Activated T-helper 1 cell treated with Interleukin-2 at 50 U/mL for 16 hours (primary cell): ENCODE data around the gene TTI1.
"Not testable (repeated sequence)": the region's sequence is repeated elsewhere in the genome, so short reads cannot be mapped to it uniquely, and the experiment has no call there.

Experiments
- DNase-seq: peaks from one replicate; pipeline ENCODE4 v3.0.0-alpha.2; 2020; ENCODE audit warnings: low read depth

The TTI1 gene

DNA sequence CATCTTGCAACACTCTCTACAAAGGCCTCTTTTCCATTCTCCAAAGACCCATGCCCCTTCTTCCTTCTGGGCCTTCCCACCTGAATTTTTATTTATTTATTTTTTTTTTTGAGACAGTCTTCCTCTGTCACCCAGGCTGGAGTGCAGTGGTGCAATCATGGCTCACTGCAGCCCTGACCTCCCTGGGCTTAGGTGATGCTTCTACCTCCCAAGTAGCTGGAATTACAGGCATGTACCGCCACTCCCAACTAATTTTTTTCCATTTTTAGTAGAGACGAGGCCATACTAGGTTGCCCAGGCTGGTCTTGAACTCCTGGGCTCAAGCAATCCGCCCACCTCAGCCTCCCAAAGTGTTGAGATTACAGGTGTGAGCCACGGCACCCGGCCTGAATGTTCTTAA lies 23.8 kb downstream of the TTI1 start:
- not testable (repeated sequence) for DNase-seq

DNA sequence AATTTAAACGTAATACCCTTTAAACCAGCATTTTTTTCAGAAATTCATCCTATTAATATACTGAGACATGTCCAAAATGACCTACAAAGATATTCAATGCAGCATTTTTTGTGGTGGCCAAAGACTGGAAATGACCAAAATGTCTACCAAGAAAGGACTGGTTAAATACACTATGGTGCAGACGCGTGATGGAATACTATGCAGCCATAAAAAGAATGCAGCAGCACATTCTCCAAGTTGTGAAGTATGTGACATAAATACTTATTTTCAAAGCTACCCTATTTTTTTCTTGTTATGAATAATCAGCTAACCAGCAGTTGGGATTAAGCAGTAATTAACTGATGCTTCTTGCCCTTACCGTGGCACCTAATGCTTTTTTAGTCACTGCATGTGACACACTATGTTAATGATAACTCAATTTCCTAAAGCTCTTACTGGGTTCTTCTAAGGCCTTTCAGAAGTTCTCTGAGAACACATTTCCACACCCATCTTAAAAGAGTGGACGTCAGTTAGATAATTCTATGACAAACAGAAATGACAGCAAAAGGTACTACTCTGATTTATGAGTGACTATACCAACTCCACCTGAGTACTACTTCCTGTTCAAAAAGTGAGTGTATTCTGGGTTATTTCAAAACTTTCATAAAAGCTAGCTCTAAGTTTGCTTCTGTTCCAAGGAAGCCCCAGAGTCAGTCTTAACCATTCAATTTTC lies 24.9 kb downstream of the TTI1 start:
- DNase-seq, result no peak

DNA sequence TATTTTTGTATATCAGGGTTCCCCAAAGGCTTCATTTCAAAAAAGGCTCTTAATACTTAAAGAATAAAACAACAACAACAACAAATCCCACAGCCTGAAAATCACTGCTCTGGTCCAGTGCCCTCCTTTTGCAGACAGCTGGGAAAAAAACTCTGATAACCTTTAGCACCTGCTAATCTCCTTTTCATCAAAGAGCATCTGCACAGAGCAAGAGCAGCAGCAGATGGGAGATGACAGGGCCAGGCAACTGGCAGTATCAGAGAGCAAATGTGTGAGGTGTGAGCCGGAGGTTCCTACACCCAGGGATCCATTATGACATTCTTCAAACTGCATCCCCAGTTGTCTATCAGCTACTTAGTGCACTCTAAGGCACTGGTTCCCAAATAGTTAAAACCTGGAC lies 25.7 kb downstream of the TTI1 start:
- no peak for DNase-seq

DNA sequence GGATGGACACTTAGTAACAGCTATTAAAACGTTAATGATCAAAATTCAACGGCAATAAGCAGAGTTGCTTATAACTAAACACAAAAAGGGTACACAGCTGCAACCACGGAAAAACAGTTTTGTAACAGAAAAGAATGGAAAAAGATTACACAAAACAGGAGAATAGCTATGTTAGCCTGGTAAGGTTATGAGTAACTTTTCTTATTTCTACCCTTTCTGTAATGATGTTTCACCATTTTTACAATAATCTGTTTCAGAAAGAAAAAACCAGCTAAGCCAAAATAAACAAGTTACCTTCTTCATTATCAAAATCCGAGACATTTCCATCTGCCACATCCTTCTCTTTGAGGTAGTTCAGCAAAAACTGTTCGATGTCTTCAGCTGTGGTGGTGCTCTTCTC lies 27.4 kb downstream of the TTI1 start:
- DNase-seq, result no peak

DNA sequence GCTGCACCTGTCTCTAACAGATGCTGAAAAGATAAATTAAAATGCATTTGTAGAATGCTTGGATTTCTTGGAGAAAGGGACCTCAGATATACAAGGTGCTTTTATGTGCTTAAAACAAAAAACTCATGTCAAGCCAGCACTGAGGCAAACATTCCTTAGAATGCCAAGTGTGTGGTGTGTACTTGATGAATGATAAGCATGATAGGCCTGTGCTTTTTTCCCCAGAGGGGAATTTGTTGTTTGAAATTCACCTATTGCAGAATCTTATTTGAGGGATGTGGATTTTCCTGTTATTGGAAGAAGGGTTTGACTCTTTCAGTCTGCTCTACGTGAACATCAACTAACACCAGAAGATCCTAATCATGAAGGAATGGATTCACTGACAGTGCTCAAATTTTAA lies 28.8 kb downstream of the TTI1 start:
- no peak for DNase-seq

DNA sequence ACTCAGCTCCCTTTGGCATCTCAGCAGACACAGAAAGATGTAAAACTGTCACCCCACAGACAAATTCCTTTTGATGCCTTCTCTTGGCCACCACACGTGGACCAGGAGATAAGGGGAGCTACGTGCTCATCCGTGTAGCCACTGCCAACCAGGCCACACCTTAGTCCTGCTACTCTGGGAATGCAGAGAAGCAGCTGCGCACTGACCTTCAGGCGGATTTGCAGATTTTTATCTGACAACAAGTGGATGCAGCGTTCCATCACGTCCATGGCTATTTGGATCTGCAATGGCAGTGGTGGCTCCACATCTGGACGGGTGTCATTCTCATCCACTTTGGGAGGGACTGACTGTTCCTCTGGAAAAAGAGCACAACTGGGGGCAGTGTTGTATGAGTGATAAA lies 30.8 kb downstream of the TTI1 start:
- no peak for DNase-seq

DNA sequence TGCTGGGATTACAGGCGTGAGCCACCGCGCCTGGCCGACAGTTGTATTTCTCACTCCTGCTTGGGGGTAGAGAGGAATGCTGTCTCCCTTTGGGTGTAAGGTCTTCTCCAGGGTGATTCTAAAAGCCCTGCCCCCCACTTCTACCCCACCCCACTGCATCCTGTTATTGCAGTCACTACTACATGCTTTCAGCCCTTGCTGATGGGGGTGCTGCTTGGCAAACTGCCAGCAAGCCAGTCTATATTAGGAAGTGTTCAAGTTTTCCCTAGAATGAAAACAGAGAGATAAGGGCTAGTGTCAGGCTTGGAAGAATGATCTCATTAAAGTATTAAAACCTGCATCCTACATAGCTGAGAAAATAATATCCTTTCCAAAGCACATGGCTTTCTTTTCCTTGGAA lies 31.3 kb downstream of the TTI1 start:
- no peak for DNase-seq

DNA sequence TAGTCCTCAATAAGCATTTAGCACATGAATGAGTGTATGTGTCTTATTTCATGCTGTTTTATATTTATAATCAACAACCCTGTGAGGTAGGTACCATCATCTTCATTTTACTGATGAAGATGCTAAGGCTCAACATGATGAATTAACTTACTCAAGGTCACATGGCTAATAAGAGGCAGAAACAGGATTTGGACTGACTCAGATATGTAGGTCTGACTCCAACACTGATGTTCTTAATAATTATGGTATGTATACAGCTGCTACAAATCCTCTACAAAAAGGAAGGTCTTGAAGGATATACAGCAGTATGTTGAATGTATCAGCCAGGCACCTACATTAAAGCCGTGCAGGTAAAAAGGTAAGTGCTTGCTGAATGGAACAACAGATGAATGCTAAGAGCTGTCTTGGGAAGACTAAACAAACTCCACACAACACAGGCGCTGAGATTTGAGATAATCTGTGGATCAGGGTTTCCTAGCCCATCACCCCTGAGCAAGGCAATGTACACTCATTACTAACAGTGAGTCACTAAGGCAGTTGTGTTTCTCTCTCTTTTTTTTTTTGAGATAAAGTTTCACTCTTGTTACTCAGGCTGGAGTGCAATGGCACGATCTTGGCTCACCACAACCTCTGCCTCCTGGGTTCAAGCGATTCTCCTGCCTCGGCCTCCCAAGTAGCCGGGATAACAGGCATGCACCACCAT lies 31.9 kb downstream of the TTI1 start:
- DNase-seq, result no peak

DNA sequence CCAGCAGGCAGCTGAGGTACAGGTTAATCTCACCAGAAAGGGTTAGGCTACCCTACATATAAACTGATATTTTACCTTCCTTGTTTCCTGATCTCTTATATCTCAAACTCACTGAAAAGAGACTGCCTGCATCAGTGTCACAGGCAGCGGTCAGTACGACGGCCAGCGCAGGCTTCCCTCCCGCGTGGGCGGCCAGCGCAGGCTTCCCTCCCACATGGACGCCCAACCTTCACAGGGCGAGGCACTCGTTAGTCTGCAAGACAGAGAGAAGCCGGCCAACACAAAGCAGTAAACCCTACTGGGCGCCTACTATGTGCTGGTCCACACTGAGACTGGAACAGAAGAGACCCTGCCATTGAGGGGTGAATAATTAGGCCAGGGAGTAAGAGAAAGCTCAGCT lies 33.0 kb downstream of the TTI1 start:
- DNase-seq, result no peak

DNA sequence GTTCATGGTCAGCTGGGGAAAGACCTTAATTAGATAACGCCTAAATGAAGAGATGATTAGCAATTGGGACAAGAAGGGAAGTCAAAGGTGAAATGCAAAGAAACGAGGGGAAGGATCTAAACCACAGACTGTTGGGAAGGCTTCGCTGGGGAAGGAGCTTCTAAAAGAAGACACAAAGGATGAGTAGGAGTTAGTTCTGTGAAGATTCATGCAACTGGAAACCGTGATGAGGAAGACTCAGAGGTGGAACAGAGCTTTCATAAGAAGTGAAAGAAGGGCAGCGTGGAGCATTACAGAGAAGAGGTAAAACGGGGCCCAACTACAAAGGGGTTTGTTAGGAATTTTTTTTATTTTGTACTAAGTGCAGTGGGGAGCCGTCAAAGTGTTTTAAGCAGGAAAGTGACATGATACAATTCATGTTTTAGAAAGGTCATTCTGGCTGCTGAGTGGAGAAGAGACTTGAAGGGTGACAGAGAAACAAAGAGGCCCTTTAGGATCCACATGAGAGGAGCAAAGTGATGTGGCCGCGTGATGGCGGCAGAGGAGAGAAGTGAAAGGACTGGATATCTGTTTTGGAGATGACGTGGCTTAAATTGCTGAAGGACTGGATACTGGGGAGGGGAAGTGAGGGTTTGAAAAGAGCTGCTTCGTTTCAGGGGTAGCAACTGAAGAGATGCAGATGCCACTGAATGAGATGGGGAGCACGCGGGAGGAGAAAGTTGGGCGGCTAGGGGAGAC lies 33.6 kb downstream of the TTI1 start:
- DNase-seq, result no peak

DNA sequence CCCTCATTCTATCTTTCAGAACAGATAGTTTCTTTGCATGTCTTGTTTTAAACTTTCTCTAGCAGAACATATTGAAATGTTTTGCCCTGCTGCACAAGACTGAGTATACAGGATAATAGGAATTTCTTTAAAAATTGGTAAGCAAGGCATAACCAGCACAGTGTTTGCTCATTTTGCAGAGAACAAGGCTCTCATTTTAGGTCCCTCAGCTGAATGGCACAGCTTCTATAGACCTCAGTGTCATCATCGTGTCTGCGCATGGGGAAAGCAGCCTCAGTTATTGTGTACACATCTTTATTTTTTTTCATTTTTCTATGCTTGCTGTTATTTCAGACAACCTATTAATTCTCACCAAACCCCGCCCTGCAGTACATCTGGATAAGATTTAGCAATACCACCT lies 35.7 kb downstream of the TTI1 start:
- no peak for DNase-seq

DNA sequence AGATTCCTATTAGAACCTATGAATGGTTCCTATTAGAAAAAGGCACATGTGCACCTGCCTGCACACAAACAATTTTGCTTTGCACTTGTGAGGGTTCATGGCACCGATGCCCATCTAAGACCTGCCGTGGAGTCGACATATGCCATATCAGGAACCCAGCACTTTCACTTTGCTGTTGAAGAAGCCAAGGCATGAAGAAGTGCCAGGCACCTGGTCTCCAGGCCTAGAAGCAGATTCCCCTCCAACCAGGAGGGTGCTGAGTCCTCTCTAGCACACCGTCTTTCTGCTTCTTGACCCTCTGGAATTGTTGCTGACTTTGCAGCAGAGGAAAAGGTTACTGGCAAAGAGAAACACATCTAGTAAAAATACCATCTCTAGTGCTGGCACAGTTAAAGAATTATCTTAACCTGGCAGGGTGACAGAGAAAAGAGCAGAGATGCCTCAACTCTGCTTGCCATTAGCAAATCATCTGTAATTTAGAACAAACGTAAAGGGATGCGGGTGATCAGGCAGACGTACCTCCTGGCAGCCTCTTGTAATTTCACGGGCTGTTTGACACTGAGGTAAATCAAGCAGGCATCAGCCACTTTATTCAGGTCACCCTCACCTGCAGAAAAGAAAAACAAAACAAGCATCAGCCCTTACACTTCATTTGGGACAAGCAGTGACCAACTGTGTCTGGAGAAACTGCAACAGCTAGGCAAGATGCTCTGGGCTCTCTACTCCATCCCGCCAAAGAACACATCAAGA lies 37.2 kb downstream of the TTI1 start:
- DNase-seq, result no peak

DNA sequence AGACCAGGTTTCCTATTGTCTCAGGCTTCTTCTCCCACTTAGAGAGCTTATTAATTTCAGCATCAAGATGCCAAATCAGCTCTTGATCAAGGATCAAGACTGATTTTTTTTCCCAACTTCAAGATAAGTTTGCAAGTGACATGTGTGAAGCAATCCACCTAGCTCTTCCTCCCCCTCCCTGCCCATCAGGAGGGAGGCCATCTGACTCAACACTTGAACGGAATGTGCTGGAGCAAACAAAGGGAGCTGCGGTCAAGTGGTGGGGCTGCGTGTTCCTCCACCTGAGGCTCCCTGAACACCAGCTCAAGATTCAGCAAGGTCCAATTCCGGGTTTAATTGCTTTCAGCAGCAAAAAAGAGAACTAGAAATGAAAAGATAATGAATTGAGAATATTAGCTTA lies 38.7 kb downstream of the TTI1 start:
- no peak for DNase-seq

DNA sequence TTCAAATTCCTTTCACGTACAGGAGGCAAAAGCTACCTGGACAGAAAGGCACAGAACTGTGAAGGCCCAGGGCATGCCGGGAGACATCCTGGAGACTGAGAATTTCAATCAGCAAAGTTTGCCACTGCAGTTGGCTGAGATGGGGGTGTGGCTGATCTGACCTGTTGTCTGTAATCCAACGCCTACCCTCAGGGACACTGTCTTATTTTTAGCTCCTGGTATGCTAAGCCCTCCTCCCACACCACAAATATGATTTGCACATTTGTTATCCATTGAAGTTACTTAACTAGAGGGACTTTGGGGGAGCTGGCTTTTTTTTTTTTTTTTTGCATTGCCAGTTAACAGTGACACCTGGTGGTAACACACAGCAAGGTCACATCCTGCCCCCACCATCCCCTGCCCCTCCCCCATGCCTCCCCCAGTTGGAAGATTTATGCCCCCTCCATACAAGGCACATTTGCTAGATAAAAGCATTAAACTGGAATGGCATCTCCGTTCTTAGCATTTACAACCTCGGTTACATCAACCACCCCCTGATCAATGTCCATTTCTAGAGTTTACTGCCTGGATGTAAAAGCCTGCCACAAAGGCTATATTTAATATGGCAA lies 40.4 kb downstream of the TTI1 start:
- DNase-seq, result no peak

DNA sequence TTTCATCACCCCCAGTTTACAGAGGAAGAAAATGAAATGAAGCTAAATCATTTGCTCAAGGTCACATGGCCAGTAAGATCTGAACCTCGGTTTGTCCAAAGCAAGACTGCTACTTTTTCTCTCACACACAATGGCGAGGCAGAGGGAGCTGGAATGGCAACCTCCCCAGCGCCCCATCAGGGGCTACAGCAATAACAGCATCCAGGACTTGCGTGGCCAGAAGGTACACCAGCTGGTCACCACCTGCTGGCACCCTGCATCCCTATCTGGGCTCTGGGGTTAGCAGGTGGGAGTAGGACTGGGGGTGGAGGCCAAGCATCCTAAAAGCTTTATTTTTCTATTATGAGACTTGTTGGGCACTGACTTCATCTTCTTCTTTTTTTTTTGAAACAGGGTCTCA lies 41.3 kb downstream of the TTI1 start:
- DNase-seq, result no peak

DNA sequence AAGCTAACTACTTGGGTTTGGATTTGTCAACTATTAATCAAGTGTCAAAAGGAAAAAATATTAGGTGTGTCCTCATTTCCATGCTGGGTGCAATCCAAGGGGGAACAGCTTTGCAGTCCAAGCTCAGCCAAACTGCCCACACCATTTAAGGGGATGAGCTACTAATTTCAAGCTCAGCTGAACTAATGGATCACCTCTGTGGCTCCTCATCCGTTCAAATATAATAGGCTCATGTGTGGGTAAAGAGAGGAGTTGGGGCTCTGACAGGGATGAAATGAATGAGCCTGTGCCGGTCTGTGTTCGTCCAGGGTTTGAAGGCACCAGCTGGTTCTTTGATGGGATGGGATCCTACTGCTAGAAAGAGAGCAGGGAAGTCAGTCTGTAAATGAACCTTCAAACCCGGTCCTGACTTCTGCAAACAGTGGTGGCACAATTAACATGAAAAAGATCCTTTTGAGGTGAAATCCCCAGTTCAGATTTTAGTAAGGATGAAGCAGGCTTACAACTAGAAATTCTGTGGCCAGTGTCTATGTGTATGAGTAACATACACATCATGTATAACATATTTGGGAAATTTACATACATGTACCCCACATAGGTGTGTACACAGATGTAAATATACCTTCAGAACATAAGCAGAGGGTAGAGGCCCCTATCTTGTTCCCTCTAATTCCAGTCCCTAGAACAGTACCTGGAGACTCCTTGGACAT lies 41.9 kb downstream of the TTI1 start:
- DNase-seq, result no peak

DNA sequence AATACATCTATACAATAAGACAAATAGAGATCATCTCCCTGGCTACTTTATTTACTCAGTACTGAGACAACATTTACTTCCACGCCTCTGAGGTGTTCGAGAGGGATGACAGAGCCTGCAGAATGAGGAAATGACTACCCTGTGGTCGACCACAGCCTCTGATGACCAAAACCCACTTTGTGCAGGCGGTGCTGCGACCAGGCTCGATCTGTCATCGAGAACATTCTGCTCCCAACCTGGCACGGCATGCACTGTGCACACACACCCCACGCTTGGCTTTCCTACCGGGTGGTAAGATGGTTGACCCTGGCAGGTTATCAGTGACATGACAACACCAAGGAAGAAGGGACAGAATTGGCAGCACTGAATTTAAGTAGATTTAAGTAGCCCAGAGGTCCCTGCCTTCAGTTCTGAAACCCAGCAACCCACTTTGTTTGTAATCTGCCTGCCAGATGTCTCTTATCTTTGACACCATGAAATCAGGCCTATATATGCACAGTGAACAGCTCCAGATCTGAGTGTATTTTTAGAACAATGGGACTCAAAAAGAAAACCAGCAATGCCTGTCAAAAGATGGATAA lies 42.6 kb downstream of the TTI1 start:
- no peak for DNase-seq

DNA sequence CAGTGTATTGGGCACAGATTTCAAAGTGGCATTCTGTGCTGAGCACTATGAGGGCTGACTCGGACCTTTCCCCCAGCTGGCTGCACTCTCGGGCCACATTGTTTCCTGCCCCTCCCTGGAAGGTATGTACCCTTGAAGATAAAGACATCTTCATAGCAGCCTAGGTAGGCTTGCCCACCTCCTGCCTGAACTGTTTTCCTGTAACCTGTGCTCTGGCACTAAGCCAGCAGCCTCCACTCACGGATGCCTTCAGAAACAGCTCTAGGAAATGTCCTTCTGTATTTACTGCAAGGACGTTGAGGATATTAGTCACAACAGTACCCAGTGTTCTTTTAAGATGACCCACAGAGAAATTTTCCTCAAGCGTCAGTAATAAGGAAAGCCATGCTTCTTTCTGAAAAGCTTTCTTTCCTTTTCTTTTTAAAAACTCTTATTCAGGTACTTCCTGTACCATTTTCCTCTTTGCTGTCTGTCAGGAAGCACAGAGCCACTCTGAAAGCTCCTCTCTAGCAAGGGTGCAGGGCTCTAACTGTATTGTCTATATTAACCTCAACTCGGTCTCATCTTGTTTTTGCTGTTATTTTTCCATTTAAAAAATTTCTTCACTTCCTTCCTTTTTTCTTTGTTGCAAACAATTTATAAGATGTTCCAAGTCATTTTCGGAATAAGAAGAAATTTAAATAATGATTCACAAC lies 43.5 kb downstream of the TTI1 start:
- no peak for DNase-seq

DNA sequence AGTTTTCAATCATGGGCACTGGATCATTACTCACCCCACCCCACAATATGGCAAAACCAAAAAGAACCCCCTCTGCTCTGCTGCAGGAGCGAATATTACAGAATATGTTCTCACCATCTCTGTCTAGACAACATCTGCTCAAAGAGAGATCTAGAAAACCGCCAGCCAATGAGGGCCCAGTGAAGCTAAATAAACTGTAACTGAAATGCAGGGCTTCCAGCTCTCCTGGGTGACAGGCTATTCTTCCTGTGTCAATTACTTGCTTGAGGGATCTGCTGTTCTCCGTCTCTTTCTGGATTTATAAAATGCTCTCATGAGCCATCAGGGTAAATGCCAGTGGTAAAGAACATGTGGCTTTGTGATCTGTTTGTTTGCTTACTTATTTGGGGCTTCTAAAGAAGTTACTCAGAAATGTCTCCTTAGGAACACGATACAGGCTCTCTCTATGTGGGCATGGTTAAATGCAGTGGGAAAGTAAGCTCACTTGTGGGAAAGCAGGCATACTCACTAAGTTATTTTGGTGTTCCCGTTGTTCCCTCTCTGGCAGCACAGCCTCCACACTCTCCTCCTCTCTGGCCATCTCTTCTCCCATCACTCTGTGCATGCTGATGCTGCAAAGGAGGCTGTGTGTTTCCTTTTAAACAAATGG lies 44.8 kb downstream of the TTI1 start:
- DNase-seq, result no peak
